ENCODE results near the gene RGS6.
"Not testable (repeated sequence)": the region's sequence is repeated elsewhere in the genome, so short reads cannot be mapped to it uniquely, and the experiment has no call there.

RGS6 gene

DNA sequence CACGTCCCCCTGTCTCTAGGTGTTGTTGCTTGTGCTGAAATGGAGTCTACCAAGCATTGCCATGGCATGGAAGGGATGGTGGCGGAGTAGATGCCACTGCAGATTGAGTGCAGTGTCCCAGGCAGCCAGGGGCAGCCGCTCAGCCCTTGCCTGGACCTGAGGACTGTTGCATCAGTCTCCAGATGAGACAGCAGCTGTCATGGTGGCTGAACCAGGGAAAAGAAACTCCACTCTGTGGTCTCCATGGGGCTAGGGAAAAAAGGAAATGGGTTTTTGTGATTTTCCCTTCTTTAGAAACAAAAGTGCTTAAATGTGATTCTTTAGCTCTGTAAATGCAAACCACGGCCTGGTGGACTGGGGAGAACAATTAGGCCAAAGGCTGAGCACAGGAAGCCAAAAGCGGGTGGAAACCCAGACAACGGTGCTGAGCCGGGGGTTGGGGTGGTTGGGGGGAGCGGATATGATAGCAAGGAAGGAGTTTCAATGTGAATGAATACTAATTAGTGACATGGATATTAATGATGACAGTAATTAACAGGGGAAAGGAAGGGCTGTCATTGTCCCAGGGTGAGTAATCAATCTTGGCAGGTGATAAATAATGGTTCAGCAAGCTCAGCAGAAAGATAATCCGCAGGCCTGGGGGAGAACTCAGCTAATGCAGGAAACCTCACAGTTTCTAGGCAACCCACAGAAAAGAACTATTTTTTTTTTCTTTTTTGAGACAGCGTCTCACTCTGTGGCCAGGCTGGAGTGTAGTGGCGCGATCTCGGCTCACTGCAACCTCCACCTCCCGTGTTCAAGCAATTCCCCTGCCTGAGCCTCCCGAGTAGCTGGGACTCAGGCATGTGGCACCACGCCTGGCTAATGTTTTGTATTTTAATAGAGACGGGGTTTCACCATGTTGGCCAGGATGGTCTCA is 519.1 kb downstream of the RGS6 start:
- DNase-seq (ENCODE audit: low read depth): no peak

DNA sequence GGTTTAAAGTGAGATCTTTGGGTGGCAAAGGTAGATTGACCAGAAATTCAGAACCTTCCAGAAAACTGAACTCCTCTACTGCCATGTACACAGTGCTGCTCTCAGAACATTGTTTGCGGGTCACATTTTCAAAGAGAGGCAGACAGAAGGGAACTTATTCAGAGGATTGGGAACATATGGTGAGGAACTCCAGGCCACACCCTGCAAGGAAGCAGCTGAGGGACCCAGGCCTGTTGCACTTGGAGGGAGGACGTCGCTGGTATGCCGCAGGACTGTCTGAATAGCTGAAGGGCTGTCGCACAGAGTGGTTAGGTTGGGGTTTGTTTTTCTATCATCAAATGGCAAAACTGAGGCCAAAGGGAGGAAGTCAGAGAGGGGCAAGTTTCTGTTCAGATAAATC is 520.5 kb downstream of the RGS6 start:
- DNase-seq (ENCODE audit: low read depth): no peak

DNA sequence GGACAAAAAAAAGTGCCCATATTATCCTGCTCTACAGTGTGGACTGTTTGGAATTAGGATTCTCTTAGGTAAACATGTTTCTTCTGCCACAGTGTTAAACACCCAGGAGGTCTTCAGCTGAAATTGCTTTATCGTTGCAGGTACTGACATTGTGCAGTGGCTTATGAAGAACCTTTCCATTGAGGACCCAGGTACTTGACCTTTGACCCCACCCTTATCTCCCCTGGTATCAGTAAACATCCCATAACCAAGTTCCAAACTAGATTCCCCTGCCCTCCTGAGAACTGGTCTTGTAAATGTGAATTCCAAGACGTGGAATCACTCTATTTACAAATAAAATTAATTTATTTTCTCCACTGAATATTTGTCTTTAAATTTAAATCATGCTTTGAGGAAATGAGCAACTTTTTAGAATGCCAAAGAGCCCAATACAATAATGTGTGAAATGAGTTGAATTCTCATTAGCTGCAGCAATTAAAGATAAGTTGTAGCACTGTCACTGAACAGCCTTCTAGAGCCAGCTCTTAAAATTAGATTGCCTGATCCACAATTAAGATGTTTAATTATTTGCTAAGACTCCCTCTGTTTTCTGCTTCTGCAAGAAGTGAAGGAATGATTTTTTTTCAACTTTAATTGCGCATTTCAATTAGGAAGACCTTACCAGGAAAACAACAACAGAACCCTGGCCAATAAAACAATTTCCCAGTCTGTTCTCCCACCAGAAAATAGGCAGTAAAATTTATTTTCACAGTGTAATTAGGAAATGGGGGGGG is 522.3 kb downstream of the RGS6 start:
- DNase-seq (ENCODE audit: low read depth): no peak

DNA sequence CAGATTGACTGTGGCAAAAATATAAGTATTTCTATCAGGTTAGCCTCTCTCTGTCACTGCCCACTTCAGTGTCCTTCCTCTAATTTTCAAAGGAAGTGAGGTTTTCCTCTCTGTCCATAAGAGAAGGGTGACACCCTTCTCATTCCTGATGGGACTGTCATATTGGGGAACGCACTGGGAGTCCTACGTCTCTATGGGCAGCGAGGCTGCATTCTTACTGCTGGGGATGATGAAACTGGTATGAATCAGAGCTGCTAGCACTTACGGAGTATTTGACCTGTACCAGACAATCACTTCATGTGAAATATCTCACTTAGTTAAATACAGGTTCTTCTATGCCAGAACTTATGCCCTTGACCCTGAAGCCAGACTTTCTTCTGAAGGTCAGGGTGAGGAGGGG is 525.4 kb downstream of the RGS6 start:
- DNase-seq (ENCODE audit: low read depth): no peak

DNA sequence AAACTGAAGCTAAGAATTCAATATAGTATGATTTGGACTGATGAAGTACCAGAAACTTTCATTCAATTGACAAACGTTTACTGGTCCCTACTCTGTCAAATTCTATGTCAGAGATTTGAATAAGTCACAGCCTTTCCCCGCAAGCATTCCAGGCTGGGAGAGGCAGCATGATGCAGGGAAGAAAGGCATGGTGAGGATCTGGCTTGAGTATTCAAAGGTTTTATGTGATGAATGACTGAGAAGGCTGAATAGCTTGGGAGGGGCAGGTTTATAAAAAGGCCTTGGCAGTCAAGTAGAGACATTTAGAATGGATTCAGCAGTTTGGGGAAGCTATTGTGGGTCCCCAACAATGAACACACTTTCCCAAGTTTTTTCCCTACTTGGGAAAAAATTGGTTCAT is 529.8 kb downstream of the RGS6 start:
- DNase-seq (ENCODE audit: low read depth): no peak

DNA sequence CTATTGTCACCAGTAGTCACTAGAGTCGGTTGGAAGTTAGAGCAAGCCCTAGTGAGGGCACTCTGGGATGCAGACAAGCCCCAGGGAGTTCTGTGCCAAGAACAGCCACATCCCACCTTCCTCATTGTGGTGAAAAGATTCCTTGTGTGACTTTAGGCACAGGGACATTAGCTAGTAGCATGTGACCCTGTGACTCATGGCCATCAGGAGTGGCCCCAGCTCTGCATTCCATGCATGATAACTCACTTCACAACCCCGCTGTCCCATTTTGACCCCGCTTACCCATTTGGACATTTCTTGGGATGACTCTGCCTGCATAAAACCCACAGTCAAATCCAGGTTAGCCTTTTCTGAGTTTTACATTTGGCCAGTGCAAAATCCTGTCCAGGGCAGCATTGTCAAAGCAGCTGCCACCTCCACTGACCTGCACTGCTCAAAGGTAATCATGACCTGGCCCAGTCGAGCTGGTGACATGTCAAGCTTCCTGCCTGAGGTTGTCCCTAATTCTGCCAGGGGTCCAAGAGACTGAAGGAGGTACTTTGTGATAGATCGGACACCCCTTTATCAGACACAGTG is 531.1 kb downstream of the RGS6 start:
- DNase-seq (ENCODE audit: low read depth): no peak

DNA sequence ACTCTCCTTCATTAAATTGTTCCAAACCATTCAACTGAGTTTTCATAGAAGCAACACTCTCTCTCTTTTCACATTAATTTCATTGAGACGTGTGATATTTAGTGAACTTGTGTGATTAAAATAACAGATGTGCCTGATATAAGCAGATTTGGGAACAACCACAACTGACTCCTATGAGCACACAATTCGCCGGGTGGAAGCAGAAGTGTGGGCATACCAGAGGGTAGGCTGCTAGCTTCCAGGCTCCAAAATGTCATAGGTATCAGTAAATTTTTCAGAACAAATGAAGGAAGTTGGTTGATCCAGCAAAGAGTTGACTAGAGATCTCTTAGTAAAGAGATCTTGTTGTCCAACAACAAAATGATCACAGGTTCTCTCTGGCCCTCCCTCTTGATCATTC is 532.0 kb downstream of the RGS6 start:
- no peak for DNase-seq (ENCODE audit: low read depth)

DNA sequence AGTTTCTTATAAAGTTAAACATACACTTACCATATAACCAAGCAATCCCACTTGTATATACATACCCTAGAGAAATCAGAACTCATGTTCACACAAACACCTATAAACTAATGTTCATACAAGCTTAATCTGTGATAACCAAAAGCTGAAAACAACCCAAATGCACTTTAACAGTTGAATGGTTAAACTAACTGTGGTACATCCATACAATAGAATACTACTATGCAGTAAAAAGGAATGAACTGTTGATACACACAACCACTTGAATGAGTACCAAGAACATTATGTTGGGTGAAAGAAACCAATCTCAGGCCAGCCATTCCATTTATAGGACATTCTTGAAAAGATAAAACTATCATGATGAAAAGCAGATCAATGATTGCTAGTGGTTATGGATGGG is 534.1 kb downstream of the RGS6 start:
- no peak for DNase-seq (ENCODE audit: low read depth)

DNA sequence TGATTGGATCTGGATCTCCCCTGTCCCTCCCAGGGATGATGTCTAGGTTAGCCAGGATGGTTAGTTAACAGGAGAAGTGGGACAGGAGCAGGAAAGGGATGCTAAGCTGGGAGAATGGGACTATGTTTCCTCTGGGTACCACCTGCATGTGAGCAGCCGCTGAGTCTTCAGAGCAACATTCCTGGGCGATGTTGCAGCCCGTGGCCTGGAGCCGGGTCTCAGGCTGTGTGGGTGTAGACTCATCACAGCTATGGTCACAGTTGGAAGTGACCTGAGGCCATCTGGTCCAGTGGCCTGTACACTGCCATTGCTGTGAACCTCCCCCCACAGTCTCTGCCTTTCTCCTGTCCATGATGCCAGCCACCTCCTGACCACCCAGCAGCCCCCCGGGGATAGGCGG is 539.1 kb downstream of the RGS6 start:
- no peak for DNase-seq (ENCODE audit: low read depth)

DNA sequence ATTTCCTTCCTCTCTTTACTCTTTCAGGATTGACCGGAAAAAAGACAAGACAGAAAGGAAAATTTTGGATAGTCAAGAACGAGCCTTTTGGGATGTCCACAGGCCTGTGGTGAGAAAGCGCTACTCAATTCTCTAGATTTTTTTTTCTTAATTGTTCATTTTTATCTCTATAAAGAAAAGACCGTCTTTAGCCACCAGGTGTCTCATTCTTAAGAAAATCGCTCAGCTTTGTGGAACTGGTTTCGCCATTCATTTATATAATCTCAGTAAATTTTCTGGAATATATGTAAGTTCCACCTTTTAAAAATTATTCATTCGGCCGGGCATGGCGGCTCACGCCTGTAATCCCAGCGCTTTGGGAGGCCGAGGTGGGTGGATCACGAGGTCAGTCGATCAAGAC is 540.6 kb downstream of the RGS6 start:
- no peak for DNase-seq (ENCODE audit: low read depth)

DNA sequence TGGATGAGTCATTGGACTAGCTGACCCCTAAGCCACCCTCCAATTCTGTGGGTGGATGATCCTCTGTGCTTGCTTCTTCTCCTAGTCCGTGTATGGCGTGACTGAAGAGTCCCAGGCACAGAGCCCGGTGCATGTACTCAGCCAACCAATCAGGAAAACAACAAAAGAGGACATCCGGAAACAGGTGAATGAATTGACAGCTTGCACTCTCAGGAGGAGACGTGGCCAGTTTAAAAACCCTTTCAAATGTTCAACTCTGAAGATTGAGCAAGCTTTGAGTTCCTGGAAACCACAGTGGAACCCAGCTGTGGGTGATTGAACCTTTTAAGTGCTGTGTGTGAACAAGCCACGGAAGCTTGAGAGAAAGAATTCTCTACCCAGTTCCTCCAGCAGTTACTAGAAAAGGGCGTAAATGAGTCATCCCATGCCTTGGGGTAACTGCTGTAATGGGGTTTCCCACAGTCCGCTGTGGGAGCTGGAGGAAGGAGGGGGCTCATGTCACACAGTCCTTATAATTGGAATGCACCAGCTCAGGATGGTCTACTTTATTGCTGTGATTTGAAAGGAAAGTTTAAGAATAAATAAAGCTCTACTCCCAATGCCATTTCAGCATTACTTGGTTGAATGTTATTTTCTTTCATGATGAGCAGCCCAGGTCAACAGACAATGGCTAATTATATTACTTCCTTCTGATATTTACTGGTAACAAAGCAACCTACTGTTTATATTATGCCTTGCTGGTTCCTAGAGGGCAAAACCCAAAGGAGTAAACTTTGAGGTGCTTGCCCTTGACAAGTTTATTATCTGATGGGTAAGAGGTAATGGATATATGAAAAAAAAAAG is 544.6 kb downstream of the RGS6 start:
- no peak for DNase-seq (ENCODE audit: low read depth)

DNA sequence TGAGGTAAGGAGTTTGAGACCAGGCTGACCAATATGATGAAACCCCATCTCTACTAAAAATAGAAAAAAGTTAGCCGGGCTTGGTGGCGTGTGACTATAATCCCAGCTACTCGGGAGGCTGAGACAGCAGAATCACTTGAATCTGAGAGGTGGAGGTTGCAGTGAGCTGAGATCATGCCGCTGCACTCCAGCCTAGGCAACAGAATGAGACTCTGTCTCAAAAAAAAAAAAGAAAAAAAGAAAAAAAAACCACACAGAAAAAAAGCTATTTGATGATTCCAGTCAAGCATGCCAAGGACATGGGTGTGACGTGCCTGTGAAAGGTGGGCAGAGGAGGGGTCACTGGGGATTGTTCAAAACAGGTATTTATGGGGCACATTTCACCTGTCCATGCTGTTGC is 545.3 kb downstream of the RGS6 start:
- DNase-seq (ENCODE audit: low read depth): not testable (repeated sequence)

DNA sequence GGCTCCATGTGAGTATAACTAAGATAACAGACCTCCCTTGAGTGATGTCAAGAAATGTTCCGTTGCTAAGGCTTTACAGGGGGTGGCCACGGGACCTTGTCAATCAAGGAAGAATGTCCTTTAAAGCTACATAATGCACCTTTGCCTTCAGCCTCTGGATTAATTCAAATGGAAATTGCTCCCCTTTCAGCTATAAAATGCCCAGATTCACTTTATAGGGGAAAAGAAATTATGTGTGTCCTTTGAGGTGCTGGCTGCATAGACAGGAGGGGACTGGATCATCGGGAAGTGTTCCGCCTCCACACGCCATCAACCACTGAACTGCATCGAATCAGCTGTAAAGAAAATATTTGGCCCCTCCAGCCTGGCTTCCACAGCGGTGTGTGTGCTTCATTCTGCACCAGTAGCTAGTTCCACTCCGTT is 546.3 kb downstream of the RGS6 start:
- DNase-seq (ENCODE audit: low read depth): no peak

DNA sequence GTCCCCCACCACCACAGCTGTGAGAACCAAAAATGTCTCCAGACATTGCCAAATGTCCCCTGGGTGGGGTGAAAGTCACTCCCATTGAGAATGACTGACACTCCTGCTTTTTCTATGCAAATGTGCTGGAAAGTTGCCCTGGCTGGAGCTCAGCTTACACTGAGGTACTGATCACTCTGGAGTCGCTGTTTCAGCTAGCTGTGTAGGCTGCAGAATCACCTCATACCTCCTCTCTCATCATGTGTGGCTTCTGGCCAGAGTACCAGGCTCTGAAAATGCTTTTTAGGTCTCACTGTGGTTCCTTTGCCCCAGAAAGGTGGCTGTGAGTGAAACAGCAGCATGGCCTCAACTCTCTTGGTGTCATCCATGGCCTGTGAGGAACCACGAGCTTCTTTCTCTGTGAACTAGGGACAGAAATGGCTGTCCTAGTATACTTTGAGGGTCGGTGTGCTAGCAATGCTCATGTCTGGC is 547.3 kb downstream of the RGS6 start:
- DNase-seq (ENCODE audit: low read depth): no peak

DNA sequence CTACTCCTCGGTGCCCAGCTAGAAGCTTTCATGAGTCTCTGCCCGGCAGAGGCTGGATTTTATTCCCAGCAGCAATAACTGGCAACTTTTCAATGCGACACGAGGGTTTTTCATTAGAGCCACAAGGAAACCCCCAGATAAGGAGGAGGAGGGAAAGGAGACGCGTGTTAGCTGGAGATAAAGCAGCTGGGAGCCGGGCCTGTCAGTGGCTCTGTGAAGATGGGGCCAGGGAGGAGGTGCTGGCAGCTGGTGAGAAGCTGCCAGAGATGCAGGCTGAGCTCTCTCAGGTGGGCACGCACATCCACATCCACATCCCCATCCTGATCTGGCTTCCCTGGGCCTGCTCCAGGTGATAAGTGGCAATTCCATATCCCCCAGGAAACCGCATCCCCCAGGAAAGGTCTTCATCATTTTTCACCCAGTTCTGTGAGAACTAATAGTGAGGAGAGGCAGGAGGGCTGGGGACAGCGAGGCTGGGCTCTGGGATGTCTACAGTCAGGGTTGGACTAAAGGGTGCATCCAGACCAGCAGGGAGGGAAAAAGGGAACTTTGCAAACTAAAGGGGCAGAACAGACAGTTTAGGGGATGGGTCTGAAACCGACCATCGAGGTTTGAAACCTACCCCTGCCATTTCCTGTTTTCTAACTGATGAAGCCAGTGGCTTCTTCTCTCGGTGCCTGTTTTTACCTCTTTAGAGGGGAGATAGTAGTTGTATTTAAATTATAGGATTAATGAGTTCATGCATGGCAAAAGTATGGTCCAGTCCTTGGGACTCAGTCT is 548.4 kb downstream of the RGS6 start:
- DNase-seq (ENCODE audit: low read depth): no peak

DNA sequence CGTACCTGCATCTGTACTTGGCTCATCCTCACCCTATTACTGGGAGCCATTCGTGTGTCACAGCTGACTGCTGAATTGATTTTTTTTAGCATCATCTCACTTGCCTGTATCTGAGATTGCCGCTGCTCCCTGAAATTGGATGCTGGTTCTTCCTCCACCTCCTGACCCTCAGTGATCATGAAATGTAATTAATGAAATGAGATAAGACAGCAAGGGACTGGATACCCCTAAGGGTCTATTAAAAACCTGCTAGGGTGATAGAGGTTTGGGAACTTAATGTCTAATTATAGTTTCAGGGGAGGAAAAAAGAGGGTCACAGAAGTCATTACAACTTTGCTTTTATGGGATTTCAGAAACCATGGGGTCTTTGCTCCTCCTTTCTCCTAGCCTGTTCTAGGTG is 551.1 kb downstream of the RGS6 start:
- DNase-seq (ENCODE audit: low read depth): no peak

DNA sequence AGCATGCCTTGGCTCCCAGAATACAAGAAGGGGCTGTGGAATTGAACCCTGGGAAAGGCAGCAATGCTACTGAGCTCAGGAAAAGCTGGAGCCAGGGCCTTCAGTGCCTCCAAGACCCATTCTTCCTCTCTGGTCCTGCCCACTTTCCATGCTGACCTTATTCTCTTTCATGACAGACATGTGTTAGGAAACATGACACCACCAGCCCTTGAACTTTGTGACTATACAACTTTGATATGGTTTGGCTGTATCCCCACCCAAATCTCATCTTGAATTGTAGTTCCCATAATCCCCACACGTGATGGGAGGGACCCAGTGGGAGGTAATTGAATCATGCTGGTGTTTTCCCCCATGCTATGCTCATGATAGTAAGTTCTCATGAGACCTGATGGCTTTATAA is 553.5 kb downstream of the RGS6 start:
- no peak for DNase-seq (ENCODE audit: low read depth)

DNA sequence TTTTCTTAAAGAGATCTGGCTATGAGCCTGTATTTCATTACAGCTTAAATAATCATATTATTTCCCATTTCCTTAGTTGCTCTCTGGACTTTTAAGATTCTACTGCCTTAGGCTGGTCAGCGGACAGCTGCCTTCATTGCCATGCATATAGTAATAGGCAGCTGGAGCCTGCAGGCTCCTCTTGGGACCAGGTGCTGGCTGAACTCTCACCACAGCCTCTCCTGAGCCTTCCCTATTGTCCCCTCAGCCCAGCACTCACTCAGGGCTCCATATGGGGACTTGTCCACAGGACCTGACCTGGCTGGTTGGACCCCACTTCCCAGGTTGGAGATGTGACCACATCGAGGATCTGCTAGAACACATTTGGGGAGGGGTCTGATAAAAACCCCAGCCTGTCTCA is 556.3 kb downstream of the RGS6 start:
- no peak for DNase-seq (ENCODE audit: low read depth)

DNA sequence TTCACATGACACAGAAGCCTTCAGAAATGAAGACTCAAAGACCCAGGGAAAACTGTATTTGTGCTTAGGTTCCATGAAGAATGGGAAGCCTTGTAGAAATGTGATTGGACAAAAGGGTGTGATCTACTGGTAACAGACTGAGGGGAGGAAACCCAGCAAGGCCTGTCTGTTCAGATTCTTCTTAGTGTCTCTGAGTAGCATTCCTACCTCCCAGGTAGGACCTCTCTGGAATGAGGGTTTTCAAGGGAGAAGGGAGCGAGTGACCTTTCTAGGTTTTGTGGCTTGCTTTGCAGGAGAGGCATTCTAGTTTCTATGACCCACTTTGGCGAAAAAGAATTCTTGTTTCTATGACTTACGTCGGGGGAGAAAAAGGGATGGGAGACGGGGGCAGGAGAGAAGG is 560.0 kb downstream of the RGS6 start:
- DNase-seq (ENCODE audit: low read depth): no peak

DNA sequence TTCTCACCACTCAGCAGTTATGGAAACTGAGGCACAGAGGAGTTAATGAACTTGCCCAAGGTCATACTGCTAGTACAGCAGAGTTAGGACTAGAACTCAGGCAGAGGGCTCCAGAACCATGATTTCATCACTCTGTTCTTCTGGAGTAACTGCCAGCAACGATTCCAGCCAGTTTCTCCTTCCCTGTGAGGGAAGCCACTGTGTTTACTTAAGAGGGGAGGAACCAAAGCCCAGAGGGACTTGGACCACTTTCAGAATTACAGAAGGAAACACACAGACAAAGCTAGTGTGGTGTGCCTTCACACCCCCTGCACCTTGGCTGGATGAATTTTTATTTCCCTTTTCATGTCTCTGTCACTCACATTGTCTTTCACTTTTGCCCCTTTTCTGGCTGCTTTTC is 563.4 kb downstream of the RGS6 start:
- no peak for DNase-seq (ENCODE audit: low read depth)

DNA sequence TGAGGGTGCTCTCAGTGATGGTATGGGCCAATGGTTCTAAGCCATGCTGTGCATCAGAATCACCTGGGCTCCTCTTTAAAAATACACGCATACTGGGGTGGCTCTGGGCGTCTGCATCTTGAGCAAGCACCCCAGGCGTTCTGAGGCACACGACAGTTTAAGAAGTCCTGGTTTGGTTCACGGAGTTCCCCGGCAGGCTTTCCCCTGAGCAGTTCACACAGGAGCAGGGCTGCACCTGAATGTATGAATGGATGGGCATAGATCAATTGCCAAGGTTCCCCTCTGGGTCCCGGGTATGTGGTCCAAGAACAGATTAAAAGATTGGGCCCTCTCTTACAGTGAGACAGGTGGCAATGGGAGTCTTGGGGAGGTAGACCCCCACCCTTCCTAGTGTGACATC is 566.4 kb downstream of the RGS6 start:
- no peak for DNase-seq (ENCODE audit: low read depth)
